DOHH2 (cell line): ENCODE data around the gene NAB1.

ENCODE experiments used
- H3F3A ChIP-seq: fragments of 200-600 bp; sonication (generic), shearing (Covaris generic); 2 replicates; pipeline ENCODE4 v1.6.0; 2016; ENCODE audit warnings: antibody characterized with exemption, mild to moderate bottlenecking; ENCODE audit not compliant: control insufficient read depth, insufficient read depth
- H3K27ac ChIP-seq: fragments of 200-600 bp; sonication (generic); 2 replicates; pipeline ENCODE4 v1.5.1; 2014; ENCODE audit warnings: low read depth, mild to moderate bottlenecking, low read length, moderate library complexity
- H3K27me3 ChIP-seq: fragments of 200-600 bp; sonication (generic); 2 replicates; pipeline ENCODE4 v1.6.1; 2014; ENCODE audit warnings: mild to moderate bottlenecking, low read length, mixed read lengths; ENCODE audit not compliant: control insufficient read depth
- H3K36me3 ChIP-seq: fragments of 200-600 bp; sonication (generic); 2 replicates; pipeline ENCODE4 v1.6.1; 2014; ENCODE audit warnings: mild to moderate bottlenecking, low read length, moderate library complexity, mixed read lengths; ENCODE audit not compliant: control insufficient read depth
- H3K4me1 ChIP-seq: fragments of 200-600 bp; sonication (generic); 2 replicates; pipeline ENCODE4 v1.6.1; 2014; ENCODE audit warnings: mild to moderate bottlenecking, low read length, mixed read lengths; ENCODE audit not compliant: control insufficient read depth
- H3K4me2 ChIP-seq: fragments of 200-600 bp; sonication (generic); 2 replicates; pipeline ENCODE4 v1.6.0; 2014; ENCODE audit warnings: mild to moderate bottlenecking, low read length, moderate library complexity
- H3K4me3 ChIP-seq: fragments of 200-600 bp; sonication (generic); 2 replicates; pipeline ENCODE4 v1.5.1; 2014; ENCODE audit warnings: mild to moderate bottlenecking, low read length, mixed read lengths
- H3K79me2 ChIP-seq: fragments of 200-600 bp; sonication (generic); 2 replicates; pipeline ENCODE4 v1.6.1; 2014; ENCODE audit warnings: mild to moderate bottlenecking, low read length, mixed read lengths; ENCODE audit not compliant: control insufficient read depth
- H3K9me2 ChIP-seq: fragments of 200-600 bp; sonication (generic); replicated peaks from 2 replicates; pipeline ENCODE4 v1.6.1; 2014; ENCODE audit warnings: mild to moderate bottlenecking, low read length, mixed read lengths; ENCODE audit not compliant: control insufficient read depth
- H3K9me3 ChIP-seq: fragments of 200-600 bp; sonication (generic); 2 replicates; pipeline ENCODE4 v1.6.1; 2014; ENCODE audit warnings: antibody characterized with exemption, low read length, mixed read lengths; ENCODE audit not compliant: control insufficient read depth, insufficient read depth
- H4K20me1 ChIP-seq: fragments of 200-600 bp; sonication (generic); 2 replicates; pipeline ENCODE4 v1.6.0; 2014; ENCODE audit warnings: low read depth, mild to moderate bottlenecking, antibody characterized with exemption, low read length, moderate library complexity; ENCODE audit not compliant: control insufficient read depth, insufficient read depth
- CTCF ChIP-seq: fragments of 200-600 bp; sonication (generic); IDR thresholded peaks from one replicate; pipeline ENCODE4 v1.5.1; 2014; ENCODE audit warnings: antibody characterized with exemption, mild to moderate bottlenecking, low read depth, low read length; ENCODE audit not compliant: poor library complexity, severe bottlenecking
- EZH2phosphoT487 ChIP-seq: fragments of 200-600 bp; sonication (generic); IDR thresholded peaks from 2 replicates; pipeline ENCODE4 v1.6.1; 2017; ENCODE audit warnings: borderline replicate concordance, mild to moderate bottlenecking, antibody characterized with exemption, low read length, moderate library complexity, mixed read lengths

Gene NAB1

DNA sequence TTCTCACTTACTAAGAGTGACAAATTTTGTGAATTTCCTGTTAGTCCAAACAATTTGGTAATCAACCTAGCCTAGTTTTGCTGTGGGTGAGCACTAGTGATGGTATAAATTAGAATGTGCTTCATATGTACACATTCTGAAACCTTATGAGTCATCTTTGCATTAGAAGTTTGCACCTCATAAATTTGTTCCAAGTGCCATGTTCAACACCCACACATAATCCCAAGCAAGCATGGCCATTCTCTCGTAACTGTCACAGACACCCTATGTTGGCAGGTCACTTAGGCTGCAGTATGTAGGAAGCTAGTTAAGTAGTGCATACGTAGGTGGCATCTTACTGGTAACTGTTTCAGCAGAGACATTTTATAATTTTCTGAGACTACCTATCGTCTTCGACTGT lies 46.9 kb downstream of the NAB1 start:
- Histone ChIP-seq H3K27me3 (no peaks in the 10 kb centered on the region), H3K4me3 (no peak overlapping the region), H3F3A (peaks cover 8% of the 10 kb centered on the region), H3K27ac (no peak overlapping the region), H3K4me1 (no peaks in the 10 kb centered on the region), H3K36me3 (peaks cover 15% of the 10 kb centered on the region), H3K9me3 (no peaks in the 10 kb centered on the region), H4K20me1 (no peaks in the 10 kb centered on the region), H3K9me2 (no peaks in the 10 kb centered on the region), H3K4me2 (no peak overlapping the region), H3K79me2 (no peaks in the 10 kb centered on the region)
- TF ChIP-seq CTCF, result no peak
- no peak for TF ChIP-seq EZH2phosphoT487

DNA sequence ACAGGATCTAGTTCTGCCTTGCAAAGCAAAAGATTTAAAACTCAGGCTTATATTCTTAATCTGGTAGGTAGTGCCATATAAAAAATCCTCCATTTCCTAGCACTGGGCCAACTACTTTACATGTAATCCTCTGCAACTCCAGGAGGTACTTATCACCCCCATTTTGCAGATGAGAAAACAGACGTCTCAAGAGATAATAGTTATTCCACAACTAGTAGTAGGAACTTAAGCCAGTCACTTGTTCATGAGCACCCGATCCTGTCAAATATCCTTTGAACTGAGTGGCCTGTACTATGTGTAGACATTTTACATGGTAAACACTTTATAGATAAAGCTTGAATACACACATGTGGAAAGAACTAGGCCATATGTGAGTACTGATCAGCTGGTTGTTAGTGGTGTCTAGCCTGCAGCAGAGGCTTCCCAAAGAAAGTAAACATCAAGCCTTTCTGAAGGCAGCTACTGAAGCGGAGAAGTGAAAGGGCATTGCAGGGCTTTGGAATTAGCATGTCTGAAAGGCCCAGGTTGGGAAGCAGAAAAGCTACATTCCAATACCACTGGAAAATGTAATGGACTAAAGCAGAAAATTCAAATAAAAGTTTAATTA lies 48.0 kb downstream of the NAB1 start:
- Histone ChIP-seq H3K4me1 (peaks cover 10% of the 10 kb centered on the region), H3K36me3 (peaks cover 5% of the 10 kb centered on the region), H3K9me2 (no peaks in the 10 kb centered on the region), H4K20me1 (no peaks in the 10 kb centered on the region), H3K27me3 (no peaks in the 10 kb centered on the region), H3K4me2 (no peak overlapping the region), H3K9me3 (no peaks in the 10 kb centered on the region), H3K79me2 (no peaks in the 10 kb centered on the region), H3K27ac (no peak overlapping the region), H3F3A (peaks cover 8% of the 10 kb centered on the region), H3K4me3 (no peak overlapping the region)
- no peak for TF ChIP-seq CTCF
- no peak for TF ChIP-seq EZH2phosphoT487

DNA sequence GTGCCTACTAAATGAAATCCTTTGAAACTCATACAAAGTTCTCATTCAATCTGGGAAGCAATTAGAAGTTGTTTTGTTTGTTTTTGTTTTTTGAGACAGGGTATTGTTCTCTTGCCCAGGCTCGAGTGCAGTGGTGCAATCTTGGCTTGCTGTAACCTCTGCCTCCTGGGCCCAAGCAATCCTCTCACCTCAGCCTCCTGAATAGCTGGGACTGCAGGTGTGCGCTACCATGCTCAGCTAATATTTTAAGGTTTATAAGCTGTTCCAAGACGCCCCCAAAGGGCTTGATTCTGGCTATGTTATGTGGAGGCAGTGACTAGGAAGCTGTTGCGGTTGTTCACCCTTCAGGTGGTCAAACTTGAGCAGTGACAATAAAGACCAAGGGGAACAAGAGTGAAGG lies 48.5 kb downstream of the NAB1 start:
- Histone ChIP-seq H3K4me2 (no peak overlapping the region), H3K36me3 (peaks cover 3% of the 10 kb centered on the region; the same call in 1 of the 2 replicates), H3K27ac (no peak overlapping the region), H3K9me3 (no peaks in the 10 kb centered on the region), H4K20me1 (no peaks in the 10 kb centered on the region), H3K27me3 (no peaks in the 10 kb centered on the region), H3K4me3 (no peak overlapping the region), H3K9me2 (no peaks in the 10 kb centered on the region), H3K79me2 (no peaks in the 10 kb centered on the region), H3K4me1 (peaks cover 15% of the 10 kb centered on the region), H3F3A (peaks cover 8% of the 10 kb centered on the region)
- TF ChIP-seq EZH2phosphoT487 (no peak), CTCF (no peak)
